IMR-90 (cell line): ENCODE measurements around the gene SPRY1. TPM values are rescaled to one million over a fixed set of nuclear protein-coding genes. Genes with fewer than 3 reads are reported as not detected.

Experiments
- ATAC-seq: fragments of 200-7000 bp; cut with Tn5 transposase; 2 replicates; pipeline ENCODE4 v1.9.1; 2020; ENCODE audit warnings: low read depth, mild to moderate bottlenecking, moderate library complexity
- BruUV-seq: library from RNA; stranded (reverse); fragments of 400-500 nt; replicated peaks from 2 replicates; lab custom pipeline; 2021; lab: Mats Ljungman, UMichigan
- CTCF ChIA-PET: fragments of 300-600 bp; formaldehyde crosslinking; extraction: SDS; loops from one replicate; lab custom pipeline; 2021; ENCODE audit warnings: antibody characterized with exemption; lab: Yijun Ruan, JAX
- POLR2A ChIA-PET: fragments of 300-600 bp; sonication (Branson Sonifier 250); formaldehyde crosslinking; loops from one replicate; lab custom pipeline; 2022; ENCODE audit warnings: antibody characterized with exemption; ENCODE audit not compliant: unreplicated experiment; lab: Charles Lee
- DNase-seq: peaks from one replicate; pipeline ENCODE4 v3.0.0; 2013
- H2AFZ ChIP-seq: replicated peaks from 2 replicates; pipeline ENCODE3; 2013; ENCODE audit warnings: low read length, mild to moderate bottlenecking; ENCODE audit not compliant: poor library complexity
- H2AK5ac ChIP-seq: 2 replicates; pipeline ENCODE4 v1.6.1; 2013; ENCODE audit warnings: low read depth, low read length, inconsistent platforms
- H2AK9ac ChIP-seq: replicated peaks from 2 replicates; pipeline ENCODE3; 2013; ENCODE audit warnings: mild to moderate bottlenecking, low read depth, low read length, moderate library complexity; ENCODE audit not compliant: poor library complexity
- H2BK120ac ChIP-seq: 2 replicates; pipeline ENCODE4 v1.6.1; 2013; ENCODE audit warnings: low read depth, low read length, inconsistent platforms
- H2BK15ac ChIP-seq: 3 replicates; pipeline ENCODE4 v1.6.1; 2013; ENCODE audit warnings: low read depth, low read length, inconsistent platforms
- H2BK20ac ChIP-seq: 2 replicates; pipeline ENCODE4 v1.6.1; 2013; ENCODE audit warnings: low read depth, mild to moderate bottlenecking, inconsistent platforms, low read length, moderate library complexity
- H2BK5ac ChIP-seq: 2 replicates; pipeline ENCODE4 v1.6.1; 2013; ENCODE audit warnings: mild to moderate bottlenecking, low read depth, low read length, inconsistent platforms; ENCODE audit not compliant: poor library complexity, severe bottlenecking
- H3K14ac ChIP-seq: replicated peaks from 2 replicates; pipeline ENCODE4 v1.6.1; 2013; ENCODE audit warnings: low read depth, low read length, inconsistent platforms
- H3K18ac ChIP-seq: 2 replicates; pipeline ENCODE4 v1.6.1; 2013; ENCODE audit warnings: low read depth, low read length, control low read depth
- H3K23ac ChIP-seq: 2 replicates; pipeline ENCODE4 v1.6.1; 2013; ENCODE audit warnings: low read depth, low read length, inconsistent platforms
- H3K27ac ChIP-seq: 2 replicates; pipeline ENCODE4 v1.5.1; 2013; ENCODE audit warnings: mild to moderate bottlenecking, control low read depth, low read length; ENCODE audit not compliant: insufficient read depth
- H3K27me3 ChIP-seq: 2 replicates; pipeline ENCODE4 v1.6.1; 2013; ENCODE audit warnings: low read length; ENCODE audit not compliant: control insufficient read depth, insufficient read depth
- H3K36me3 ChIP-seq: 2 replicates; pipeline ENCODE4 v1.6.1; 2013; ENCODE audit warnings: low read length, mixed read lengths; ENCODE audit not compliant: control insufficient read depth, insufficient read depth
- H3K4ac ChIP-seq: 2 replicates; pipeline ENCODE4 v1.6.1; 2013; ENCODE audit warnings: low read depth, low read length, inconsistent platforms
- H3K4me1 ChIP-seq: 2 replicates; pipeline ENCODE4 v1.6.1; 2013; ENCODE audit warnings: low read length, mixed read lengths; ENCODE audit not compliant: control insufficient read depth, insufficient read depth
- H3K4me2 ChIP-seq: 2 replicates; pipeline ENCODE4 v1.6.1; 2013; ENCODE audit warnings: low read depth, mild to moderate bottlenecking, control low read depth, low read length, moderate library complexity
- H3K4me3 ChIP-seq: 2 replicates; pipeline ENCODE4 v1.5.1; 2013; ENCODE audit warnings: low read depth, mild to moderate bottlenecking, control low read depth, low read length, moderate library complexity; ENCODE audit not compliant: insufficient read depth
- H3K56ac ChIP-seq: 2 replicates; pipeline ENCODE4 v1.6.1; 2013; ENCODE audit warnings: low read length, inconsistent platforms; ENCODE audit not compliant: insufficient read depth; ENCODE audit errors: extremely low read depth
- H3K79me1 ChIP-seq, 2 experiments: 2 replicates each; pipeline ENCODE4 v1.6.1; 2013; ENCODE audit warnings: low read length in 2 of 2, inconsistent platforms in 1 of 2, low read depth in 1 of 2
- H3K9ac ChIP-seq: 2 replicates; pipeline ENCODE4 v1.6.1; 2013; ENCODE audit warnings: low read depth, low read length, control low read depth
- H3K9me1 ChIP-seq: 2 replicates; pipeline ENCODE4 v1.6.1; 2013; ENCODE audit warnings: low read length, inconsistent platforms; ENCODE audit not compliant: insufficient read depth
- H3K9me3 ChIP-seq: 2 replicates; pipeline ENCODE4 v1.6.1; 2013; ENCODE audit warnings: low read length; ENCODE audit not compliant: control insufficient read depth, insufficient read depth
- H4K20me1 ChIP-seq: 2 replicates; pipeline ENCODE4 v1.6.1; 2013; ENCODE audit warnings: low read length, inconsistent platforms; ENCODE audit not compliant: insufficient read depth
- H4K5ac ChIP-seq: 2 replicates; pipeline ENCODE4 v1.6.1; 2013; ENCODE audit warnings: mild to moderate bottlenecking, low read depth, low read length, control low read depth
- H4K8ac ChIP-seq, 2 experiments: 2 replicates each; pipeline ENCODE4 v1.6.1; 2013; ENCODE audit warnings: low read depth in 2 of 2, low read length in 2 of 2, control low read depth in 1 of 2, inconsistent platforms in 1 of 2
- H4K91ac ChIP-seq: 2 replicates; pipeline ENCODE4 v1.6.1; 2013; ENCODE audit warnings: low read depth, low read length, inconsistent platforms; ENCODE audit not compliant: insufficient read depth
- BHLHE40 ChIP-seq: fragments of 150-350 bp; IDR thresholded peaks from 2 replicates; pipeline ENCODE4 v1.6.1; 2016; ENCODE audit warnings: mild to moderate bottlenecking, low read depth, low read length
- CEBPB ChIP-seq: IDR thresholded peaks from 2 replicates; pipeline ENCODE4 v1.6.1; 2012; ENCODE audit warnings: low read depth, low read length, improper control_type of control experiment
- ELK1 ChIP-seq: fragments of 150-350 bp; IDR thresholded peaks from 2 replicates; pipeline ENCODE4 v1.6.1; 2016; ENCODE audit warnings: low read depth, mild to moderate bottlenecking, low read length, moderate library complexity, borderline replicate concordance
- FOS ChIP-seq: fragments of 150-350 bp; IDR thresholded peaks from 2 replicates; pipeline ENCODE4 v1.6.1; 2016; ENCODE audit warnings: low read depth, low read length
- MAFK ChIP-seq: IDR thresholded peaks from 2 replicates; pipeline ENCODE4 v1.6.1; 2012; ENCODE audit warnings: low read depth, low read length, improper control_type of control experiment
- MAZ ChIP-seq: IDR thresholded peaks from 2 replicates; pipeline ENCODE4 v1.6.1; 2012; ENCODE audit warnings: low read depth, mild to moderate bottlenecking, low read length, improper control_type of control experiment, moderate library complexity, borderline replicate concordance
- RAD21 ChIP-seq: IDR thresholded peaks from 2 replicates; pipeline ENCODE4 v1.6.1; 2012; ENCODE audit warnings: low read length, improper control_type of control experiment
- RCOR1 ChIP-seq: IDR thresholded peaks from 2 replicates; pipeline ENCODE4 v1.6.1; 2012; ENCODE audit warnings: mild to moderate bottlenecking, low read length, improper control_type of control experiment; ENCODE audit not compliant: insufficient replicate concordance
- RFX5 ChIP-seq: IDR thresholded peaks from 2 replicates; pipeline ENCODE4 v1.8.0; 2012; ENCODE audit warnings: low read depth, mild to moderate bottlenecking, low read length, moderate library complexity
- SMC3 ChIP-seq: fragments of 150-350 bp; IDR thresholded peaks from 2 replicates; pipeline ENCODE4 v1.6.1; 2016; ENCODE audit warnings: low read depth, mild to moderate bottlenecking, antibody characterized with exemption, low read length, moderate library complexity
- WGBS, 2 experiments: methylation state at CpG; one replicate each; pipeline versions ENCODE4 v1.1.5 to v1.1.7; 2013; ENCODE audit warnings: missing lambda C conversion rate in 2 of 2; ENCODE audit not compliant: insufficient read length in 1 of 2; ENCODE audit errors: extremely low coverage in 2 of 2; 5-methylcytosine and 5-hydroxymethylcytosine counted together
- dilution Hi-C: fragments of 300-500 bp; cut with HindIII; formaldehyde crosslinking; loops from one replicate; pipeline ENCODE4 v1.14.3; 2018; ENCODE audit warnings: low sequenced_read_pairs; ENCODE audit not compliant: unreplicated experiment
- in situ Hi-C: fragments of 300-500 bp; cut with MboI; formaldehyde crosslinking; loops from 3 replicates; pipeline ENCODE4 v1.14.3; 2019; ENCODE audit warnings: low sequenced_read_pairs, inconsistent platforms, mixed read lengths
- intact Hi-C: fragments of 100-400 bp; cut with micrococcal nuclease; formaldehyde crosslinking; loops from 2 replicates; pipeline ENCODE4 v1.10.0; 2022
- polyA plus RNA-seq, 3 experiments: library from polyadenylated mRNA; depleted of rRNA; stranded (reverse); fragments of >200 nt; gene quantifications; 2 replicates each; pipeline ENCODE4 v1.2.3, GENCODE V29; 2012; ENCODE audit warnings: low replicate concordance in 1 of 3
- total RNA-seq: library from RNA; depleted of rRNA; stranded (reverse); fragments of >200 nt; gene quantifications from 2 replicates; pipeline ENCODE4 v1.2.3, GENCODE V29; 2012
- TF ChIP-seq, protein P1 (sequence below): fragments of 150-350 bp; IDR thresholded peaks from 2 replicates; pipeline ENCODE4 v1.6.1; 2017; ENCODE audit warnings: mild to moderate bottlenecking, antibody characterized with exemption, low read length, low read depth
- TF ChIP-seq, protein P2 (sequence below): conservative IDR thresholded peaks from 2 replicates; pipeline ENCODE4 v1.5.1; 2012; ENCODE audit warnings: mild to moderate bottlenecking, low read depth, low read length, improper control_type of control experiment

Gene SPRY1
- total and polyA plus RNA-seq, 2 of the 4 experiments (the other 2 are of a cell fraction): 1.4 to 2.2 TPM

DNA sequence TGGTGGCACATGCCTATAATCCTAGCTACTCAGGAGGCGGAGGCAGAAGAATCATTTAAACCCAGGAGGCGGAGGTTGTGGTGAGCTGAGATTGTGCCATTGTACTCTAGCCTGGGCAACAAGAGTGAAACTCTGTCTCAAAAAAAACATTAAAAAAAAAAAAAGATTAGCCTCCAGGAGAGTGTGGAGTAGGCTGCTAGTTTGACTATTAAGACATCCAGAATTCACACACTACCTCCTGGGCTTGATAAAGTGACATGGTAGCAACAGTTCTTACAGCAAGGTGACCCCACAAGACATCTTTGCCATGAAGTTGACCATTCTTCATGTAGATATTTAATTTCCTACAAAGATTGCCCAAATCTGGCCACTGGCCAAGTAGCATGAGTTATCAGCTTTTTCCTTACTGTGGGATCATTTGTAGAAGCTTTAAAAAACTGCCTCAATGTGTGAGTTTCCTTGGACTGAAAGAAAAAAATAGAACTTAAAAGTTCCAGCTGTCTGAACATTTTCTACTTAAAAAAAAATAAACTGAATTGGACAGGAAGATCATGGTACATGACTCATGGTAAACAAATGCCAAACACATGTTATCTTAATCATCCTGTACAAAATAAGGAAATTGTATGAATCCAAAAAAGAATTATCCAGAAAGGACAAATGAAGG lies 35.3 kb upstream of the SPRY1 start (continued):
- TF ChIP-seq RCOR1 (no peak), FOS (peak; percentile 80)

DNA sequence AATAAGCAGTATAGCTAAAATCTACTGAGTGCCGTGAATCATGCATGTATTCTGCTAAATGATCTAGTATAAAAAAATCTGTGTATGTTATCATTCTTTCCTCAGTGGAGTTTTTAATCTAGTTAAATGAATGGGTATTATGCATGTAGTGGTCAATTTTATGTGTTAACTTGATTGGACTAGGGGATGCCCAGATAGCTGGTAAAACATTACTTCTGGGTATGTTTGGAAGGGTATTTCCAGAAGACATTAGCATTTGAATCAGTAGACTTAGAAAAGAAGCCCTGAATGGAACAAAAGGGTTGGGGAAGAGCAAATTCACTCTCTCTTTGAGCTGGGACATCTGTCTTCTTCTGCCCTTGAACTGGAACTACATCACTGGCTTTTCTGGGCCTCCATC lies 34.5 kb upstream of the SPRY1 start:
- Histone ChIP-seq H3K9ac (no peak overlapping the region), H3K79me1 (no peaks in the 10 kb centered on the region; a peak in 1 of 4 replicates), H3K27ac (peak overlapping the region; percentile 42; the same call in 1 of the 2 replicates), H2BK15ac (peak overlapping the region; percentile 93; the same call in 2 of the 3 replicates), H2BK5ac (peak overlapping the region; percentile 62), H3K4me2 (no peak overlapping the region), H3K14ac (peak overlapping the region; percentile 85; the same call in 1 of the 2 replicates), H3K4ac (peak overlapping the region; percentile 91), H4K5ac (peak overlapping the region; percentile 80; the same call in 1 of the 2 replicates), H3K9me3 (peaks cover 3% of the 10 kb centered on the region; the same call in 1 of the 2 replicates), H4K8ac (peak overlapping the region in 1 of 2 experiments; percentile 28; a peak in 1 of 4 replicates), H3K4me3 (no peak overlapping the region), H3K36me3 (no peaks in the 10 kb centered on the region), H3K27me3 (no peaks in the 10 kb centered on the region), H2BK120ac (peak overlapping the region; percentile 93), H2AK5ac (peak overlapping the region; percentile 90), H2AFZ (no peak overlapping the region), H2BK20ac (peak overlapping the region; percentile 89), H2AK9ac (no peak overlapping the region), H3K56ac (no peak overlapping the region), H4K91ac (peak overlapping the region; percentile 85; the same call in 1 of the 2 replicates), H3K18ac (peak overlapping the region; percentile 81), H4K20me1 (no peaks in the 10 kb centered on the region), H3K9me1 (peaks cover 14% of the 10 kb centered on the region), H3K4me1 (peaks cover 5% of the 10 kb centered on the region), H3K23ac (no peak overlapping the region; the same call in 1 of the 2 replicates)
- no CpG with 5 or more reads among the region's 1 CpG for WGBS, 2 experiments
- intact Hi-C loops (no loop called here), dilution Hi-C loops (no loop called here), in situ Hi-C loops (no loop called here)
- ATAC-seq: no peak
- no TSS peak for BruUV-seq
- DNase-seq: no peak
- ChIA-PET POLR2A (no interaction called here), CTCF (no interaction called here)
- TF ChIP-seq RFX5 (no peak), ELK1 (no peak), BHLHE40 (no peak), RCOR1 (no peak), MAFK (no peak), CEBPB (no peak), RAD21 (no peak), MAZ (no peak), FOS (no peak), SMC3 (no peak)
- TF ChIP-seq, protein P1, sequence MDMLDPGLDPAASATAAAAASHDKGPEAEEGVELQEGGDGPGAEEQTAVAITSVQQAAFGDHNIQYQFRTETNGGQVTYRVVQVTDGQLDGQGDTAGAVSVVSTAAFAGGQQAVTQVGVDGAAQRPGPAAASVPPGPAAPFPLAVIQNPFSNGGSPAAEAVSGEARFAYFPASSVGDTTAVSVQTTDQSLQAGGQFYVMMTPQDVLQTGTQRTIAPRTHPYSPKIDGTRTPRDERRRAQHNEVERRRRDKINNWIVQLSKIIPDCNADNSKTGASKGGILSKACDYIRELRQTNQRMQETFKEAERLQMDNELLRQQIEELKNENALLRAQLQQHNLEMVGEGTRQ: no peak
- TF ChIP-seq, protein P2, sequence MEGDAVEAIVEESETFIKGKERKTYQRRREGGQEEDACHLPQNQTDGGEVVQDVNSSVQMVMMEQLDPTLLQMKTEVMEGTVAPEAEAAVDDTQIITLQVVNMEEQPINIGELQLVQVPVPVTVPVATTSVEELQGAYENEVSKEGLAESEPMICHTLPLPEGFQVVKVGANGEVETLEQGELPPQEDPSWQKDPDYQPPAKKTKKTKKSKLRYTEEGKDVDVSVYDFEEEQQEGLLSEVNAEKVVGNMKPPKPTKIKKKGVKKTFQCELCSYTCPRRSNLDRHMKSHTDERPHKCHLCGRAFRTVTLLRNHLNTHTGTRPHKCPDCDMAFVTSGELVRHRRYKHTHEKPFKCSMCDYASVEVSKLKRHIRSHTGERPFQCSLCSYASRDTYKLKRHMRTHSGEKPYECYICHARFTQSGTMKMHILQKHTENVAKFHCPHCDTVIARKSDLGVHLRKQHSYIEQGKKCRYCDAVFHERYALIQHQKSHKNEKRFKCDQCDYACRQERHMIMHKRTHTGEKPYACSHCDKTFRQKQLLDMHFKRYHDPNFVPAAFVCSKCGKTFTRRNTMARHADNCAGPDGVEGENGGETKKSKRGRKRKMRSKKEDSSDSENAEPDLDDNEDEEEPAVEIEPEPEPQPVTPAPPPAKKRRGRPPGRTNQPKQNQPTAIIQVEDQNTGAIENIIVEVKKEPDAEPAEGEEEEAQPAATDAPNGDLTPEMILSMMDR: no peak
